K562 (cell line): ENCODE measurements around the gene GNAT3. TPM values are rescaled to one million over a fixed set of nuclear protein-coding genes. Genes with fewer than 3 reads are reported as not detected.

Experiments used
- ATAC-seq: fragments of 200-7000 bp; cut with Tn5 transposase; 3 replicates; pipeline ENCODE4 v1.9.1; 2020; ENCODE audit warnings: moderate library complexity
- BruUV-seq: library from RNA; stranded (reverse); fragments of 400-500 nt; replicated peaks from 2 replicates; lab custom pipeline; 2021; lab: Mats Ljungman, UMichigan
- CTCF ChIA-PET: fragments of 300-600 bp; formaldehyde crosslinking; extraction: SDS; loops from one replicate; lab custom pipeline; 2021; ENCODE audit warnings: low intra/inter-chr PET ratio; lab: Yijun Ruan, JAX
- POLR2A ChIA-PET: fragments of 300-600, 350-650 bp; sonication (Branson Sonifier 250); formaldehyde crosslinking; extraction: SDS; loops from one replicate; lab custom pipeline; 2021; ENCODE audit warnings: antibody characterized with exemption, inconsistent platforms; lab: Yijun Ruan, JAX
- DNase-seq, 4 experiments: peaks; one replicate each; pipeline versions ENCODE4 v3.0.0 to v3.0.0-alpha.2; 2011 to 2018; ENCODE audit warnings: low spot score in 3 of 4, mixed read lengths in 3 of 4; ENCODE audit errors: extremely low read depth in 1 of 4
- FAIRE-seq: peaks from 2 replicates; lab custom pipeline; 2011; peaks lifted over from hg19 to GRCh38; lab: Jason Lieb, UNC
- H2AFZ ChIP-seq: 2 replicates; pipeline ENCODE4 v1.6.0; 2011; ENCODE audit warnings: low read depth, low read length, control low read depth, inconsistent platforms
- H3K27ac ChIP-seq: fragments of 200-600 bp; 3 replicates; pipeline ENCODE4 v1.8.0; 2011; ENCODE audit warnings: low read depth, mild to moderate bottlenecking, control low read depth, inconsistent platforms, low read length, moderate library complexity, mixed read lengths; ENCODE audit errors: extremely low read depth
- H3K27me3 ChIP-seq, 2 experiments: fragments of 300-600 bp in 1 of 2; 2 replicates in 1 of 2; 3 replicates in 1 of 2; pipeline versions ENCODE4 v1.6.0 to v1.8.0; 2011; ENCODE audit warnings: inconsistent platforms in 2 of 2, low read length in 2 of 2, mild to moderate bottlenecking in 1 of 2, mixed read lengths in 1 of 2, moderate library complexity in 1 of 2; ENCODE audit not compliant: control insufficient read depth in 2 of 2, insufficient read depth in 2 of 2
- H3K36me3 ChIP-seq: fragments of 300-600 bp; 3 replicates; pipeline ENCODE4 v1.8.0; 2011; ENCODE audit warnings: mild to moderate bottlenecking, low read length, inconsistent platforms; ENCODE audit not compliant: control insufficient read depth, insufficient read depth
- H3K4me1 ChIP-seq, 2 experiments: fragments of 200-600 bp in 1 of 2; replicated peaks in 1 of 2; 2 replicates in 1 of 2; 3 replicates in 1 of 2; pipeline versions ENCODE4 v1.5.1 to v1.8.0; 2011; ENCODE audit warnings: inconsistent platforms in 2 of 2, low read length in 2 of 2, mild to moderate bottlenecking in 1 of 2, mixed read lengths in 1 of 2, moderate library complexity in 1 of 2; ENCODE audit not compliant: control insufficient read depth in 2 of 2, insufficient read depth in 2 of 2
- H3K4me2 ChIP-seq: 2 replicates; pipeline ENCODE4 v1.6.1; 2011; ENCODE audit warnings: low read length, control low read depth, inconsistent platforms, mixed read lengths; ENCODE audit not compliant: insufficient read depth
- H3K4me3 ChIP-seq: fragments of 200-600 bp; sonication (generic), shearing (Covaris generic); 2 replicates; pipeline ENCODE4 v1.5.1; 2016; ENCODE audit warnings: control low read depth, inconsistent platforms
- H3K79me2 ChIP-seq: fragments of 200-600 bp; 3 replicates; pipeline ENCODE4 v1.8.0; 2011; ENCODE audit warnings: low read length, inconsistent platforms; ENCODE audit not compliant: control insufficient read depth, insufficient read depth
- H3K9ac ChIP-seq, 2 experiments: 2 replicates each; pipeline versions ENCODE4 v1.6.0 to v1.6.1; 2011; ENCODE audit warnings: low read depth in 2 of 2, low read length in 2 of 2, control low read depth in 1 of 2, inconsistent platforms in 1 of 2, mild to moderate bottlenecking in 1 of 2, mixed read lengths in 1 of 2; ENCODE audit not compliant: insufficient read depth in 1 of 2
- H3K9me1 ChIP-seq: one replicate; pipeline ENCODE4 v1.6.0; 2011; ENCODE audit warnings: inconsistent platforms, mild to moderate bottlenecking, low read length, moderate library complexity; ENCODE audit not compliant: control insufficient read depth, insufficient read depth
- H3K9me3 ChIP-seq: replicated peaks from 2 replicates; pipeline ENCODE4 v1.5.1; 2011; ENCODE audit warnings: low read depth, low read length, inconsistent platforms; ENCODE audit not compliant: control insufficient read depth, insufficient read depth
- H4K20me1 ChIP-seq: replicated peaks from 2 replicates; pipeline ENCODE4 v1.6.1; 2011; ENCODE audit warnings: low read length, inconsistent platforms, mixed read lengths; ENCODE audit not compliant: control insufficient read depth, insufficient read depth
- ARID1B ChIP-seq: fragments of 450-650 bp; IDR thresholded peaks from 2 replicates; pipeline ENCODE4 v1.6.1; 2016; ENCODE audit warnings: antibody characterized with exemption, mild to moderate bottlenecking, inconsistent platforms
- POLR2G ChIP-seq: fragments of 200-400 bp; formaldehyde crosslinking; IDR thresholded peaks from 2 replicates; pipeline ENCODE4 v1.6.1; 2017; ENCODE audit warnings: low read depth, mild to moderate bottlenecking, antibody characterized with exemption, low read length, moderate library complexity
- SMARCC2 ChIP-seq: fragments of 450-650 bp; IDR thresholded peaks from 2 replicates; pipeline ENCODE4 v1.6.1; 2017; ENCODE audit warnings: antibody characterized with exemption, moderate library complexity, mild to moderate bottlenecking, low read depth
- ZNF217 ChIP-seq: sonication (generic); formaldehyde crosslinking; IDR thresholded peaks from 2 replicates; pipeline ENCODE4 v1.8.0; 2022; ENCODE audit warnings: mild to moderate bottlenecking, missing genetic modification reagents
- ZNF609 ChIP-seq: sonication (generic); formaldehyde crosslinking; IDR thresholded peaks from 2 replicates; pipeline ENCODE4 v1.8.1; 2023; ENCODE audit warnings: missing genetic modification reagents, mild to moderate bottlenecking, borderline replicate concordance
- WGBS: fragments of 100-300 bp; shearing (Covaris generic); methylation state at CpG from one replicate; pipeline ENCODE4 v1.1.6; 2016; ENCODE audit warnings: low coverage, mixed read lengths; ENCODE audit not compliant: insufficient coverage; ENCODE audit errors: missing lambda C conversion rate; 5-methylcytosine and 5-hydroxymethylcytosine counted together
- in situ Hi-C: fragments of 300-500 bp; cut with MboI; formaldehyde crosslinking; loops from 4 replicates; pipeline ENCODE4 v1.15.0; 2018; ENCODE audit warnings: inconsistent platforms, mixed read lengths
- intact Hi-C: fragments of 100-400 bp; cut with micrococcal nuclease; formaldehyde crosslinking; loops from 2 replicates; pipeline ENCODE4 v1.14.2; 2022
- polyA plus RNA-seq, 8 experiments: library from polyadenylated mRNA; depleted of rRNA in 4 of 8; stranded (reverse) in 5 of 8; unstranded in 3 of 8; fragments of >200 nt; fragmentation: Nextera tagmentation in 2 of 8; fragmentation: Illumina TruSeq in 1 of 8; extraction: Ambion mirVana in 2 of 8; extraction: Trizol in 1 of 8; gene quantifications; 2 replicates each; pipeline versions ENCODE4 v1.2.1 to v1.2.3, GENCODE V29; 2011 to 2014; ENCODE audit warnings: inconsistent platforms in 1 of 8, missing spikeins in 1 of 8
- total RNA-seq, 7 experiments: library from RNA; depleted of rRNA in 6 of 7; stranded (reverse); fragments of >200 nt in 6 of 7; fragmentation: Illumina TruSeq in 2 of 7; extraction: Trizol in 2 of 7; gene quantifications; 2 replicates each; pipeline versions ENCODE4 v1.2.1 to v1.2.3, GENCODE V29; 2011 to 2021; ENCODE audit warnings: low replicate concordance in 1 of 7

Gene GNAT3
- total and polyA plus RNA-seq, 9 of the 15 experiments (the other 6 are each of a cell fraction or from before 2014, with no cell fraction given): not detected

DNA sequence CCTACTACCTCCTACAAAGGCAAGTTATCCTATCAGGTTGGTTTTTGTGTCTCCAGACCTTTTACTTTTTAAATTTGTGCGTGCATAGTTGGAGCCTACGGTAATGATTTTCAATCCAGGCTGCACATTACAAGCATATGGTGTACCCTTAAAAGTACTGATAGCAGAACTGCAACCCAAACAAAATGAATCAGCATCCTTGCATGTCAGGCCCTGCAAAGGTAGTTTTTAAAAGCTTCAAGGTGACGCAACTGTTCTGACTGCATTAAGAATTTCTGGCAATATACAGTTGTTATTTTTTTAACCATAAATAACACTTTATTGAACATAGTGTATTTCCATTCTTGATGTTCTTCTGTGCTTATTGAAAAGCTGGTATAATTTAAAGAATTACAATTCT is 28.9 kb downstream of the GNAT3 start:
- WGBS: 5% methylated on average over 3 of the region's 3 CpGs
- DNase-seq: no peak
- CTCF ChIA-PET: no interaction called here
- Histone ChIP-seq H3K4me2 (no peak overlapping the region), H3K4me3 (no peak overlapping the region), H3K4me1 (no peaks in the 10 kb centered on the region), H3K9ac (no peak overlapping the region), H3K79me2 (no peaks in the 10 kb centered on the region), H3K27me3 (no peaks in the 10 kb centered on the region), H2AFZ (no peak overlapping the region), H3K9me1 (no peaks in the 10 kb centered on the region), H4K20me1 (no peaks in the 10 kb centered on the region), H3K36me3 (no peaks in the 10 kb centered on the region), H3K27ac (no peak overlapping the region), H3K9me3 (no peaks in the 10 kb centered on the region)
- BruUV-seq: no TSS peak
- no peak for TF ChIP-seq ARID1B
- no peak for TF ChIP-seq ZNF217 (CRISPR knock-in tag)
- ATAC-seq: no peak
- FAIRE-seq: no peak
- intact Hi-C loops: no loop called here
- POLR2A ChIA-PET: no interaction called here
- in situ Hi-C loops: no loop called here

GRCh38 chr7:80481196-80481884 is 30.5 kb downstream of the GNAT3 start:
- H3K4me3 ChIP-seq: no peak overlapping the region
- FAIRE-seq (no peak), DNase-seq (no peak), ATAC-seq (no peak)
- no peaks in the 10 kb centered on the region for H3K27me3 ChIP-seq
- intact Hi-C loops (no loop called here), in situ Hi-C loops (no loop called here)
- no peak overlapping the region for H3K4me2 ChIP-seq
- no peaks in the 10 kb centered on the region for H3K36me3 ChIP-seq
- H3K9ac ChIP-seq: no peak overlapping the region
- no peaks in the 10 kb centered on the region for H3K79me2 ChIP-seq
- no peaks in the 10 kb centered on the region for H3K4me1 ChIP-seq
- no peaks in the 10 kb centered on the region for H3K9me1 ChIP-seq
- ChIA-PET CTCF (no interaction called here), POLR2A (no interaction called here)
- no peak overlapping the region for H2AFZ ChIP-seq
- H4K20me1 ChIP-seq: no peaks in the 10 kb centered on the region
- 9% methylated on average over 2 of the region's 2 CpGs for WGBS
- no peaks in the 10 kb centered on the region for H3K9me3 ChIP-seq
- no TSS peak for BruUV-seq
- no peak overlapping the region for H3K27ac ChIP-seq
- no peak for TF ChIP-seq POLR2G
- TF ChIP-seq SMARCC2: no peak
- TF ChIP-seq ZNF609 (CRISPR knock-in tag): no peak
